ENCODE measurements around the gene GTF2H4. TPM values are rescaled to one million over a fixed set of nuclear protein-coding genes. Genes with fewer than 3 reads are reported as not detected.
A peak's percentile ranks its signal among the peaks of the same experiment; 100 is the strongest.

The GTF2H4 gene
- total RNA-seq, 6 donors from 2014 or later: 10.1 to 47.6 (median 27.6) TPM

DNA sequence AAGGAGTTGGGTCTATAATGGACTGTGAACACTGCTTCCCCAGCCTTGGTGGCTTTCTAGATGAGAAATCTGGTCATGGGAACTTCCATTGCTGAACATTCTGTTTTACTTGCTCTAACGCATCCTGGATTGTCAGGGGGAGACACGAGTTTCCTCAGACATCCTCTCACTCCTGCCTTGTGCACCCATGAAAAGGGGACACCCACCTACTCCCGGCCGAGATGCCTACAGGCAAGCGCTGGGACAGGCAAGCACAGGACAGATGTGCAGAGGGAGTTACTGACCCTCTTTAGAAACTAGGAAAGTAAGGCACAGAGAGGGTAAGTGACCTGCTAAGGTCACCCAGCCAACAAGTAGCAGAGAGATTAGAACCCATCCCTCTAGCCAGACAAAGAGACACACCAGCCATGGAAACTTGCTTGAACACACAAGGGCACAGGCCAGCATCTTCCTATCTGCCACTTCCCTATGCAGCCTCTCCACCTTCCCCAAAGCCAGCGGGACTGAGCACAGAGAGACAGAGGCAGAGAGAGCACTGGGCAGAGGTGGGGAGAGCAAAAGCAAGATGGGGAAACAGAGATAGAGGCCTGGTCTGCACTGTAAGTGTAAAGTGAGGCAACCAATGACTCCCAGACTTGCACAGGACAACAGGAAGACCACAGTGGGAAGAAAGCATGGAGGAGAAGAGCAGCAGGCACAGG lies 24.8 kb downstream of the GTF2H4 start:
- TF ChIP-seq, protein P1, sequence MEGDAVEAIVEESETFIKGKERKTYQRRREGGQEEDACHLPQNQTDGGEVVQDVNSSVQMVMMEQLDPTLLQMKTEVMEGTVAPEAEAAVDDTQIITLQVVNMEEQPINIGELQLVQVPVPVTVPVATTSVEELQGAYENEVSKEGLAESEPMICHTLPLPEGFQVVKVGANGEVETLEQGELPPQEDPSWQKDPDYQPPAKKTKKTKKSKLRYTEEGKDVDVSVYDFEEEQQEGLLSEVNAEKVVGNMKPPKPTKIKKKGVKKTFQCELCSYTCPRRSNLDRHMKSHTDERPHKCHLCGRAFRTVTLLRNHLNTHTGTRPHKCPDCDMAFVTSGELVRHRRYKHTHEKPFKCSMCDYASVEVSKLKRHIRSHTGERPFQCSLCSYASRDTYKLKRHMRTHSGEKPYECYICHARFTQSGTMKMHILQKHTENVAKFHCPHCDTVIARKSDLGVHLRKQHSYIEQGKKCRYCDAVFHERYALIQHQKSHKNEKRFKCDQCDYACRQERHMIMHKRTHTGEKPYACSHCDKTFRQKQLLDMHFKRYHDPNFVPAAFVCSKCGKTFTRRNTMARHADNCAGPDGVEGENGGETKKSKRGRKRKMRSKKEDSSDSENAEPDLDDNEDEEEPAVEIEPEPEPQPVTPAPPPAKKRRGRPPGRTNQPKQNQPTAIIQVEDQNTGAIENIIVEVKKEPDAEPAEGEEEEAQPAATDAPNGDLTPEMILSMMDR (IDR thresholded peaks at IDR 0.05): no peak
- TF ChIP-seq POLR2A (IDR thresholded peaks at IDR 0.05): no peak
- TF ChIP-seq EP300 (IDR thresholded peaks at IDR 0.05): no peak
- TF ChIP-seq POLR2AphosphoS5 (IDR thresholded peaks at IDR 0.05): no peak
- 52 to 70% methylated on average over 6 of the region's 6 CpGs for WGBS, 2 donors

DNA sequence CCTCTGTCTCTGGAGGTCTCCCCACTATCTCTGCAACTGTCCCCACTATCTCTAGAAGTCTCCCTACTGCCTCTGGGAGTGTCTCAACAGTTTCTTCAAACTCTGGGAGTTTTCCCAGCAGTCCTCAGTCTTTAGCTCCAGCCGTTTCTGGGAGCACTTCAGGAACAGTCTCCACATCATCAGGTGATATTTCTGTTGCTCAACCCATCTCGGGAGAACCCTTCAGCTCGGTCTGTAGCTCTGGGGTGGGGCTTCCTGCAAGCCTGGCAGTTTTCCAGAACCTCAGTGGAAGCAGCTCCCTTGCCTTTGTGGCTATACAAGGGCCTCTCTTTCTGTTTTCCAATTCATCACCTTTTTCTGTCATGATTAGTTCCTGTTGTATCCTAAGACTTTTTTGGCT lies 27.0 kb downstream of the GTF2H4 start:
- Histone ChIP-seq H3K27me3 (no peaks in the 10 kb centered on the region), H3K4me1 (peaks cover 0 to 27% (median 5%) of the 10 kb centered on the region in 4 donors), H3K27ac (peak overlapping the region; percentile 48 to 88 (median 70)), H3K36me3 (no peaks in the 10 kb centered on the region), H3K9me3 (no peaks in the 10 kb centered on the region), H3K4me3 (peak overlapping the region in 2 of 4 donors; percentile 38 to 46)
- TF ChIP-seq EP300 (IDR thresholded peaks at IDR 0.05) (peak in 2 of 4 donors; percentile 82 to 97), POLR2A (IDR thresholded peaks at IDR 0.05) (peak in 1 of 4 donors; percentile 62), POLR2AphosphoS5 (IDR thresholded peaks at IDR 0.05) (peak; percentile 38 to 69)
- TF ChIP-seq, protein P1 (IDR thresholded peaks at IDR 0.05): no peak
- DNase-seq (peak in 1 of 2 donors; percentile 89), ATAC-seq (ENCODE audit: low FRiP score in 2 of 2) (peak in 1 of 2 donors; percentile 44)
- WGBS, 2 donors: 5 to 6% methylated on average over 3 of the region's 3 CpGs

More for the DNA sequence above, 24.8 kb downstream of the GTF2H4 start:
- no peak for DNase-seq
- Histone ChIP-seq H3K4me1 (peaks cover 0 to 18% (median 5%) of the 10 kb centered on the region in 4 donors), H3K36me3 (no peaks in the 10 kb centered on the region), H3K27ac (peak overlapping the region; percentile 77 to 88 (median 80)), H3K9me3 (no peaks in the 10 kb centered on the region), H3K27me3 (no peaks in the 10 kb centered on the region), H3K4me3 (peak overlapping the region in 1 of 4 donors; percentile 6)
- ATAC-seq (ENCODE audit: low FRiP score in 2 of 2): no peak

DNA sequence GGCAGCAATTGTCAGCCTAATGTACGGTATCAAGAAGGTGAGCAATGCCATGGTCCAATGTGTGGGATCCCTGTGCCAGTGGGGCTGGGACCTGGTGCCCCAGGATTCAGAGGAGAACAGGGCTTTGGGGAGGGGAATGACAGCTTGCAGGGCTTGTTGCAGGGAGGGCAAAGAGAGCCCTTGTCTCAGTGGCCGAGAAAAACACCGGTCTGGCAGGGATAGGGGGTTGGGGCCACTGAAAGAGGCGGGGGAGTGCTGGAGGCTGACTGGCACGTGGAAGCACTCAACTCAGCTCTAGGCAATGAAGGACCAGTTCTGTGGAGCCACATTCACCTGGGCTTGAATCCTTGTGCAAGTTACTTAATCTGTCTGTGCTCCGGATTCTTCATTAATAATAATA lies 29.3 kb downstream of the GTF2H4 start:
- peak overlapping the region in 3 of 4 donors; percentile 23 to 46 (median 38) for H3K4me3 ChIP-seq
- no peaks in the 10 kb centered on the region for H3K9me3 ChIP-seq
- DNase-seq (peak in 1 of 2 donors; percentile 80), ATAC-seq (ENCODE audit: low FRiP score in 2 of 2) (peak in 1 of 2 donors; percentile 32)
- H3K27ac ChIP-seq: peak overlapping the region; percentile 50 to 88 (median 71)
- no peaks in the 10 kb centered on the region for H3K27me3 ChIP-seq
- no peaks in the 10 kb centered on the region for H3K36me3 ChIP-seq
- TF ChIP-seq POLR2A (IDR thresholded peaks at IDR 0.05) (peak in 1 of 4 donors; percentile 85), POLR2AphosphoS5 (IDR thresholded peaks at IDR 0.05) (peak in 1 of 2 donors; percentile 61), EP300 (IDR thresholded peaks at IDR 0.05) (peak in 1 of 4 donors; percentile 35)
- TF ChIP-seq, protein P1 (IDR thresholded peaks at IDR 0.05): no peak
- 56 to 84% methylated on average over 6 of the region's 6 CpGs for WGBS, 2 donors
- peaks cover under 1 to 28% (median 8%) of the 10 kb centered on the region in 4 donors for H3K4me1 ChIP-seq

DNA sequence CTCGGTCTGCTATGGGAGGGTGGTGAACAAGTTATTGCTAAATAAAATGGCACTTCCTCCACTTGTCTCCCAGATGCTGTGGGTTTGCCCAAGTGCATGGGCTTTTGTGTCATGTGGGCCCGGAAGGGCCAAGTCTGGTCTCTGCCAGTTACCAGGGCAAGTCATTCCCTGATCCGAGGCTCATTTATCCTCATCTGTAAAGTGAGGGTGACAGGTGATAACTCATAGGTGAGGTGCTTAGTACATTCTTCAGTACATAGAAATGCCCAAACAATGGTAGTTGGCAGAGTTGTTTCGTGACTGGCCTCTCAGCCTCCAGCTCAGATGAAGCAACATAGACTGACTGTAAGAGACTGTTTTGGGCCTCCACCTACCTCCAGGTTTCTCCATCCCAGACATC lies 30.7 kb downstream of the GTF2H4 start:
- Histone ChIP-seq H3K36me3 (no peaks in the 10 kb centered on the region), H3K4me1 (peaks cover 9 to 37% (median 14%) of the 10 kb centered on the region in 4 donors), H3K9me3 (no peaks in the 10 kb centered on the region), H3K27me3 (no peaks in the 10 kb centered on the region), H3K27ac (peak overlapping the region in 2 of 4 donors; percentile 58 to 69), H3K4me3 (no peak overlapping the region)
- DNase-seq (no peak), ATAC-seq (ENCODE audit: low FRiP score in 2 of 2) (no peak)
- no peak for TF ChIP-seq EP300 (IDR thresholded peaks at IDR 0.05)
- TF ChIP-seq POLR2A (IDR thresholded peaks at IDR 0.05): no peak
- TF ChIP-seq, protein P1 (IDR thresholded peaks at IDR 0.05): no peak
- TF ChIP-seq POLR2AphosphoS5 (IDR thresholded peaks at IDR 0.05): no peak
- 66 to 85% methylated on average over 4 of the region's 4 CpGs for WGBS, 2 donors
